Fibroblast of the aortic adventitia (primary cell): ENCODE data around the gene GRIP2. TPM values are rescaled to one million over a fixed set of nuclear protein-coding genes. Genes with fewer than 3 reads are reported as not detected.

ENCODE experiments used
- DNase-seq: peaks from one replicate; pipeline ENCODE4 v3.0.0-alpha.2; 2010; ENCODE audit warnings: low read depth
- H3K4me3 ChIP-seq: 2 replicates; pipeline ENCODE4 v1.5.1; 2011; ENCODE audit warnings: low read depth, mild to moderate bottlenecking, control low read depth, low read length, moderate library complexity
- CTCF ChIP-seq: IDR thresholded peaks from 2 replicates; pipeline ENCODE4 v1.5.1; 2011; ENCODE audit warnings: mild to moderate bottlenecking, low read length, control low read depth, inconsistent platforms; ENCODE audit not compliant: insufficient read depth
- total RNA-seq: library from RNA; depleted of rRNA; stranded (reverse); fragments of >200 nt; gene quantifications from 2 replicates; pipeline ENCODE4 v1.2.3, GENCODE V29; 2012; ENCODE audit warnings: low replicate concordance

The GRIP2 gene
- total RNA-seq, 1 donor = 0.90 TPM

DNA sequence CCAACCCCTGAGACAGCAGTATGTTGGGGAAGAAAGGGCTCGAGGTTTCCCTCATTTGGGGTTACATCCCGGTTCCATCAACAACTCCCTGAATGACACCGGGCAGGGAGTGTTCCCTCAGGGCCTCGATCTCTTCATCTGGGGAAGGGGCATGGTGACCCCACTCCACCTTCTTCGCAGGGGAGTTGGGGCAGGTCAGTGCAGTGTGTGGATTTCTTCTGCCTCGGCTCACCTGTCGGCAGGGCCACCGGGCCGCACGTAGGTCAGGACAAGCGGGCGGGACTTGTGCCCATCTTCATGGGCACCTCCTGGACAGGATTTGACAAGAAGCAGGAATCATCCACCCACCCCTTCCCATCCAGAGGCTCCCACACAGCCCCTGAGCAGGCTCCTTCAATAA, 17.4 kb downstream of the GRIP2 start:
- TF ChIP-seq CTCF = no peak
- no peak for DNase-seq
- H3K4me3 ChIP-seq = no peak overlapping the region

DNA sequence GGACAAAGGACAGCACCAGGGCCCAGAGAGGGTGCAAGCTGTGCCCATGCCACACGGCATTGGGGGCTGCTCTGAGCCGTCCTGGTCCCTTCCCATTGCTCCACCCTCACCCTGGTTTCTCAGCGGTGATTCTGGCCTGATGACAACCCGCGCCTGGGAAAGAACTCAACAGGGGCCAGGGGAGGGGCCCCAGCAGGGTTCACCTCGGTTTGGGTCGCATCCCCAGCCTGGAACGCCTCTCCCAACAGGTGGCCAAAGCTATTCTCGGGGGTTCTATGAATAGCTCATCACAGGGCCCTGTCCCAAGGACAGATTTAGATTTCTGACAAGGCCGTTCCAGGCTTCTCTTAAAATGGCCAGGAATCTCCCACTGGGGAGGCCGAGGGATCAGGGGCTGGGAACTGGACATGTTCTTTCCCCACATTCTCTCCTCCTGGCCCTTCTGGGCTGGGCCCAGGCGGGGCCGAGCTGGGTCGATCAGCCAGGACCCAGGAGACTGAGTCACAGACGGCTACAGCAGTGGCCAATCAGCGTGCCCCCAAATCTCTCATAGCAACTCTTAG, 17.9 kb downstream of the GRIP2 start:
- H3K4me3 ChIP-seq = no peak overlapping the region
- DNase-seq = no peak
- no peak for TF ChIP-seq CTCF

GRCh38 chr3:14521611-14522010, 18.5 kb downstream of the GRIP2 start:
- TF ChIP-seq CTCF = no peak
- DNase-seq = no peak
- H3K4me3 ChIP-seq = no peak overlapping the region

DNA sequence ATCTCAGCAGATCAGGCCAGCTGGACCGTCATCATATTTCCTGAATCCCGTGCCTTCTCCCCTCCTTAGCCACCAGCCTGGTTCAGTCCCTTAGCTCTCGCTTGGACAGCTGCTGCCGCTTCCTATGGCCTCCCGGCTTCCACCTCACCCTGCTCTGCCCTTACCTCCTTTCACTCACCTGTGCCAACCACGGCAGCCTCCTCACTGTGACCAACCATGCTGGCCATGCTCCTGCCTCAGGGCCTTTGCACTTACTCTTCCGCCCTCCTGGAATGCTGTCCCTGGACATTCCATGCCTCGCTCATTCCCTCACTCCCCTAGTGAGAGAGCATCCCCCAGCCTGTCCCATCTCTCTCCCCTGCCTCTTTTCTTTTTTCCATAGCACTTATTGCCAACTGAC, 19.2 kb downstream of the GRIP2 start:
- DNase-seq = no peak
- H3K4me3 ChIP-seq = no peak overlapping the region
- TF ChIP-seq CTCF = no peak

DNA sequence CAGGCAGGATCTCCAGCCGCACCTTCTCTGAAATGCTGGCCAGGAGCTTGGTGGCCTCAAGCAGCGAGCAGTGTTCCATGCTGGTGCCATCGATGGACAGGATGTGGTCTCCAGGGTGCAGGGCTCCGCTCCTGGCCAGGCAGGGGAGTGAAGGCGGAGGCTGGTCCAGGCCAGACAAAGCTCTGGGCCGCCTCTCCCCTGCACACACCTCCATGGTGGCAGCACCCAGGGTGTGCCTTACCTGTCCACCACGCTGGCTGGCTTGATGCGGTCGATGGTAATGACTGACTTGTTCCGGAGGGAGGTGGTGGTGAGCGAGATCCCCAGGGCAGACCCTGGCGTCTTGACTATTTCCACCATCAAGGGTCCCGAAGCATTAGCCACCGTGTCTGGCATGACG, 20.0 kb downstream of the GRIP2 start:
- DNase-seq = no peak
- TF ChIP-seq CTCF = no peak
- no peak overlapping the region for H3K4me3 ChIP-seq

DNA sequence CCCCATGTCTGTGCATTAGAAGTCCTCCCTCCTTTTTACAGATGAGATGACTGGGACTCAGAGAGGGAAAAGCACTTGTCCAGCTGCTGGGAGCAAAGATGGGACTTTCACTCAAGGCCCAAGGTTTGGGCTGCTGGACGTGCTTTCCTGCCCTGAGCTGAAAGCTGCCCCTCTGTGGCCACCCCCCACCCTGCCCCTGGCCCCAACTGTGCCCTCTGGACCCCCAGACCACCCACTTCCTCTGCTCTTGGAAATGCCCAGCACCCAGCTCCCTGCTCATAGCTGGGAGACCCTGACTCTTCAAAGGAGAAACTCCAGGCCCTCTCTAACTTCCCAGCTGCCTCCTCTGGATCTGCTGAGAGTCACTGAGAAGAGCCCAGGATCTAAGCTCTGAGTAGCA, 20.7 kb downstream of the GRIP2 start:
- no peak overlapping the region for H3K4me3 ChIP-seq
- TF ChIP-seq CTCF = no peak
- DNase-seq = no peak

DNA sequence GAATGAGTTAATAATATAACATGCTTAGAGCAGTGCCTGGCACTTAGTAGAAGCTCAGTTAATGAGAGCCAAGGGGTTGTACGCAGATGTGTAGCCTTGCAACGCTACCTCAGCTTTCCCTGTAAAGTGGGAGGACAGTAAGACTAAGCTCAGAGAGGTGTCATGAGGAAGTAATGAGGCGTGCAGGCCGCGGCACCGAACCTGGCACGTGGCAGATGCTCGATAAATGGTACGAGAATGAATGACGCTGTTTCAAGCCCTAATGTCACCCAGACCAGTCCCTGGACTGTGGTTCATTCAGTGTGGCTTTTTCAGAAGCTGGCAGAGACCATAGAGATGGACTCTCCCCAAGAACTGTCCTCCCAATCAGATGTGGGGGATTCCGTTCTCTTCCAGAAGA, 21.2 kb downstream of the GRIP2 start:
- no peak overlapping the region for H3K4me3 ChIP-seq
- no peak for TF ChIP-seq CTCF
- DNase-seq = no peak
